Common myeloid progenitor, CD34-positive (primary cell): Measurements from ENCODE around the gene SAMD1.

Source experiments
- CTCF ChIA-PET: fragments of 350-600 bp; sonication (Branson Sonifier 250); formaldehyde crosslinking; loops from one replicate; lab custom pipeline; 2021; ENCODE audit warnings: antibody characterized with exemption; lab: Charles Lee
- POLR2A ChIA-PET: fragments of 350-600 bp; sonication (Branson Sonifier 250); formaldehyde crosslinking; loops from one replicate; lab custom pipeline; 2021; ENCODE audit warnings: antibody characterized with exemption; lab: Charles Lee
- DNase-seq, 3 donors: peaks; one replicate each; pipeline versions ENCODE4 v3.0.0 to v3.0.0-alpha.2; 2013
- H3K27ac ChIP-seq, 2 experiments: 1 replicate in 1 of 2; 2 replicates in 1 of 2; pipeline ENCODE4 v1.7.0; 2013; ENCODE audit warnings: inconsistent platforms in 2 of 2, low read length in 2 of 2, mild to moderate bottlenecking in 2 of 2, low read depth in 1 of 2, moderate library complexity in 1 of 2; ENCODE audit not compliant: severe bottlenecking in 2 of 2, insufficient read depth in 1 of 2, poor library complexity in 1 of 2
- H3K27me3 ChIP-seq, 5 experiments: replicated peaks in 2 of 5; 1 replicate in 3 of 5; 2 replicates in 2 of 5; pipeline versions ENCODE4 v1.6.1 to v1.7.0; 2013; ENCODE audit warnings: low read length in 4 of 5, mild to moderate bottlenecking in 2 of 5, moderate library complexity in 2 of 5, inconsistent platforms in 1 of 5; ENCODE audit not compliant: insufficient read depth in 5 of 5, control insufficient read depth in 4 of 5
- H3K36me3 ChIP-seq, 4 experiments: 1 replicate in 2 of 4; 2 replicates in 2 of 4; pipeline versions ENCODE4 v1.6.1 to v1.7.0; 2013; ENCODE audit warnings: low read length in 3 of 4, control low read depth in 1 of 4, mild to moderate bottlenecking in 1 of 4; ENCODE audit not compliant: control insufficient read depth in 4 of 4, insufficient read depth in 4 of 4
- H3K4me1 ChIP-seq, 4 experiments: 1 replicate in 3 of 4; 2 replicates in 1 of 4; pipeline versions ENCODE4 v1.6.1 to v1.7.1; 2013; ENCODE audit warnings: low read length in 3 of 4, mild to moderate bottlenecking in 3 of 4, control low read depth in 1 of 4, inconsistent platforms in 1 of 4, moderate library complexity in 1 of 4; ENCODE audit not compliant: control insufficient read depth in 4 of 4, insufficient read depth in 4 of 4; ENCODE audit errors: control extremely low read depth in 1 of 4
- H3K4me3 ChIP-seq, 7 experiments: 1 replicate in 4 of 7; 2 replicates in 3 of 7; pipeline versions ENCODE4 v1.5.1 to v1.7.0; 2013; ENCODE audit warnings: mild to moderate bottlenecking in 7 of 7, low read length in 6 of 7, moderate library complexity in 6 of 7, inconsistent platforms in 2 of 7, low read depth in 2 of 7, control low read depth in 1 of 7; ENCODE audit not compliant: insufficient read depth in 4 of 7, control insufficient read depth in 1 of 7; ENCODE audit errors: extremely low read depth in 1 of 7
- H3K9me3 ChIP-seq, 5 experiments: 1 replicate in 4 of 5; 2 replicates in 1 of 5; pipeline versions ENCODE4 v1.6.1 to v1.7.1; 2013; ENCODE audit warnings: low read length in 4 of 5, mild to moderate bottlenecking in 2 of 5, inconsistent platforms in 1 of 5, low read depth in 1 of 5, moderate library complexity in 1 of 5; ENCODE audit not compliant: control insufficient read depth in 4 of 5, insufficient read depth in 2 of 5; ENCODE audit errors: control extremely low read depth in 1 of 5
- whole genome bisulfite sequencing: methylation state at CpG from one replicate; pipeline ENCODE4 v1.1.5; 2013; ENCODE audit not compliant: insufficient coverage; 5-methylcytosine and 5-hydroxymethylcytosine counted together

Gene SAMD1

DNA sequence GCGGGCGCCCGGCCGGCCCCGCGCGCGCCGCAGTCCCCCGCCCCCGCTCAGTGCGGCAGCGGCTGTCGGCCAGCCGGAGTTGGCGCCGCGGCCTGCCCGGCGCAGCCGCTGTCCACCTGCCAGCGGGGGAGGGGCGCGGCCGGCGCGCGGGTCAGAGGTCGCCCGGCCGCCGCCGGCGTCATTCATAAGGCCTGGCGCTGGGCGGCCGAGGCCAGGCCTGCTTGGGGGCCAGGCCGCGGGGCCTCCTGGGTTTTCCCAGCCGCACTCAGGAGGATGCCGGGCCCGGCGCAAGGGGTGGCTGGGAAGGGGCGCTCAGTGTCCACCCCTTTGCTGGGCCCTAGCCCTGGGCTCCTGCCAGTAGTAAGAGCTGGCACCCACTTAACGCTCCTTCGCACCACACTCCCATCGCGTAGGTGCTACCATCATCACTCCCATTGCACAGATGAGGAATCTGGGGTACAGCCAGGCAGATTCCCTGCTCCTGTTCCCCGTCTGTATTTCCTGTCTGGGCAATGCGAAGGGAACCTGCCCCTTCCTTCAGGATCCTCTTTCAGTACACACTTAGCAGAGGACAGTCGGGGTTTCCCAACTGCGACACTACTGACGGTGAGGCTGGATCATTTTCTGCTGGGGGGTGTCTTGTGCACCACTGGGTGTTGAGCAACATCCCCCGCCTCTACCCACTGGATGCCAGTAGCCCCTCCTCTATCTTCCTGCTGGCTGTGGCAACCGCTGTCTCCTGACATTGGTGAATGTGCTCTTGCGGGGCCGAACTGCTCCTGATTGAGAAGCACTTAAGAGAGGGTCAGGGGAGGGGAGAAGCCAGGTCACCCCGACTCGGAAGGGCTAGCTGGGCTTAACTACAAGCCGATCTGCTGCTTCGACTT is 27.9 kb upstream of the SAMD1 start:
- Histone ChIP-seq H3K4me1 (peaks cover 7 to 54% (median 31%) of the 10 kb centered on the region in 4 experiments), H3K36me3 (peaks cover 0 to 28% (median 3%) of the 10 kb centered on the region in 4 experiments), H3K27me3 (no peaks in the 10 kb centered on the region), H3K9me3 (no peaks in the 10 kb centered on the region), H3K4me3 (peak overlapping the region; percentile 35 to 81 (median 66)), H3K27ac (peak overlapping the region; percentile 54 to 88)
- CTCF ChIA-PET = interaction anchor here (1.2 to 1.7 kb wide), 2 partner anchors 18 to 45 kb away, joined by 5 to 7 read pairs; partner anchors contain the start of genes ASF1B and MISP3
- POLR2A ChIA-PET = interaction anchor here (0.6 to 1.0 kb wide), 3 partner anchors 27 to 899 kb away, joined by 3 to 4 read pairs (median 4); partner anchors contain the start of gene DNAJB1
- 0% methylated on average over 54 of the region's 61 CpGs for WGBS
- peak; percentile 62 to 90 (median 88) for DNase-seq

DNA sequence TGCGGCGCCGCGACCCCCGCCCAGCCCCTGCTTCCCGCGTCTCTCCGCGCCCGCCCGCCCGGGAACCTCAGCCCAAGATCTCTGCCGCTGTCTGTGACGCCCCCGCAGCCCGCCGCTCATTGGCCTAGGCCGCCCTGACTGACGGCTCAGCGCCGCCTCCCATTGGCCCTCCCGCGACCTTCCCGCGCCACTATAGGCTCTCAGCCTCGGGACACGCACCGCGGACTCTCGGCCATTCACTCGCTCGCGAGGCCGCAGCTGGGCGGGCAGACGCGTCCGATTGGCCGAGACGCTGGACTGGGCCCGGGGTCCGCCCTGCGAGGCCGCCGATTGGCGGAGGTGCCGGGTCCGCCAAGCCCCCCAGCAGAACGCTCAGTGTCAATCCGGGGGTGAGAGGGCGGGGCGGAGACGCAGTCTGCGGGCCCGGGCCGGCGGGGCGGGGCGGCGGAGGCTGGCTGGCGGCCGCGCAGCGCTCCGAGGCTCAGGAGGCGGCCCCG is 27.2 kb upstream of the SAMD1 start, which contains the start of gene PRKACA:
PRKACA (minus strand) TSS at position 95 of the 497 bp plus-strand sequence. CDS start 215 bp downstream, outside the sequence.
- WGBS = under 1% methylated on average over 61 of the region's 67 CpGs
- POLR2A ChIA-PET = interaction anchor here (0.6 to 1.0 kb wide), 3 partner anchors 26 to 900 kb away, joined by 3 to 4 read pairs (median 4); partner anchors contain the start of gene DNAJB1

DNA sequence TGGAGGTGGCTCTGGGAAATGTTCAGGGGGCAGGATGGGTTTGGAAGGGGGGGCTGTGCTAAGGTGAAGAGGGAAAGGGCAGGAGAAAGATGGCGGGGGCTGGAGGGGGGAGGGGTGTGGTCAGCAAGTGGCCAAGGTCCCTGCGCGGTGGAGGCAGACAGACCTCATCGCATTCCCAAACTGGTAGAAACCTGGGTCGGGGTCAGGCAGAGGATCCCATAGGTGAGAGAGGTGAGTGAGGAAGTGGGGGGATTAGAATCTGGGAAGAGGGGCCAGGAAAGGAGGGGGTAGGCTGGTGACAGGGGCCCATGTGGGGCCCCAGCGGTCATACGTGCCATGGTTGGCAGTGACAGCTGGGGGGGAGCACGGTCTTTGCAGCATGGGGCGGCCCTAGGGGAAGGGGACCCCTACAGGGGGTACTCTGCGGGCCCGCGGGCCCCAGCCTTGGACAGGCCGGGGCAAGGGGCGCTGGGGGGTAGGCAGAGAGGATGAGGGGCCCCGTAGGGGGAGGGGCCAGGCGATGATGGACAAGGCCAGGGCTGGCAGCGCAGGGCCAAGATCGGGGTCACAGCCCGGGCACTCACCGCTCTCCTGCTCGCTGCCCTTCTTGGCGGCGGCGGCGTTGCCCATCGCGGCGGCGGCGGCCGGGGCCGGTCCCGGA is 26.5 kb upstream of the SAMD1 start:
- Histone ChIP-seq H3K4me1 (peaks cover 7 to 67% (median 31%) of the 10 kb centered on the region in 4 experiments), H3K4me3 (peak overlapping the region; percentile 60 to 86 (median 73)), H3K27me3 (no peaks in the 10 kb centered on the region), H3K9me3 (no peaks in the 10 kb centered on the region), H3K27ac (peak overlapping the region in 1 of 2 experiments; percentile 61), H3K36me3 (peaks cover 0 to 20% (median 2%) of the 10 kb centered on the region in 4 experiments)
- DNase-seq = peak in 2 of 3 donors; percentile 25 to 39
- ChIA-PET CTCF (interaction anchor here (1.2 to 4.5 kb wide), 3 partner anchors 14 to 44 kb away, joined by 5 to 30 read pairs (median 22); partner anchors contain the start of genes ASF1B and MISP3), POLR2A (interaction anchor here (1.0 kb wide), 2 partner anchors 25 to 401 kb away, joined by 3 to 4 read pairs; partner anchors contain the start of gene DNAJB1)
- WGBS = 0% methylated on average over 29 of the region's 33 CpGs

More for the DNA sequence above, 27.2 kb upstream of the SAMD1 start, which contains the start of gene PRKACA:
- H3K36me3 ChIP-seq = peaks cover 0 to 23% (median 2%) of the 10 kb centered on the region in 4 experiments
- CTCF ChIA-PET = interaction anchor here (1.2 to 4.5 kb wide), 2 partner anchors 18 to 44 kb away, joined by 5 to 30 read pairs; partner anchors contain the start of genes ASF1B and MISP3
- peaks cover 7 to 61% (median 31%) of the 10 kb centered on the region in 4 experiments for H3K4me1 ChIP-seq
- H3K27ac ChIP-seq = peak within 1 kb of the TSS; percentile 54 to 88
- no peaks in the 10 kb centered on the region for H3K9me3 ChIP-seq
- H3K4me3 ChIP-seq = peak within 1 kb of the TSS; percentile 61 to 86 (median 73)
- no peaks in the 10 kb centered on the region for H3K27me3 ChIP-seq
- peak; percentile 99 for DNase-seq

DNA sequence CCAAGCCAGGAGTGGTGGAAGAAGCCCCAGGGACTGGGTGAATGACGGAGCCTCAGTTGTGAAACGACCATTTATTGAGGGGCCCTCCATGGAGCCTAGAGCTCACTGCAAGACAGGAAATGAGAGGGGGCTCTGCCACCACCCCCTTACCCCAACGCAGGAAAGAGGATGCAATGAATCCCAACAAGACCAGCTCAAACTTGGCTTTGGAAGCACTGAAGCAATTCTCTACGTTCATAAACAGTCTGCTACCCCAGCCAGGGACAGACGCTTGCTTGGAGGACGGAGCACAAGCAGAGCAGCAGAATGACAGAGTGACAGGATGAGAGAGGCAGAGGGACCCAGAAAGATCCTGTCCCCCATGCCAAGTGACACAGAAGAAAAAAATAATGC is 26.0 kb upstream of the SAMD1 start:
- peaks cover 0 to 18% (median 2%) of the 10 kb centered on the region in 4 experiments for H3K36me3 ChIP-seq
- H3K4me1 ChIP-seq = peaks cover 7 to 67% (median 31%) of the 10 kb centered on the region in 4 experiments
- no peaks in the 10 kb centered on the region for H3K9me3 ChIP-seq
- WGBS = 64% methylated on average over 4 of the region's 6 CpGs
- CTCF ChIA-PET = interaction anchor here (1.1 to 4.5 kb wide), 7 partner anchors 14 to 36 kb away, joined by 4 to 30 read pairs (median 15); partner anchors contain the start of gene ASF1B
- H3K27ac ChIP-seq = peak overlapping the region in 1 of 2 experiments; percentile 61
- peak overlapping the region in 5 of 7 experiments; percentile 60 to 86 (median 76) for H3K4me3 ChIP-seq
- DNase-seq = no peak
- no peaks in the 10 kb centered on the region for H3K27me3 ChIP-seq
- POLR2A ChIA-PET = no interaction called here

DNA sequence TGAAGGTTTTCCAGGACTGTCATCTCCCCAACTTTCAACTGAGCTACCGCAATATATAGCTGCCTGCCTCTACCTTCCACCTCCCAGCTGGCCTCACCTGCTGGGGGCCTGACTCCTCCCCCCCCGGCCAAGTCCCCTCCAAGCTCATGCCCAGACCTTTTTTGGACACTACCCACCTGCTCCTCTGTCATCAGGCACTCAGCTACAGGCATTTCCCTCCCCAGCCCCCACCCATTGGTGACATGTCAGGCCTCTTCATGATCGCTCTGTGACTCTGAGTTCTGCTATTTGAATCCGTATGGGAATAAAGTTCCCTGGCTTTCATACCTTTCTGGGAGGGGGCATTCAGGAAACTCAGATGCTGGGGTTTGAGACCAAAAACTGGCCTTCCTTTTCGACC is 25.2 kb upstream of the SAMD1 start:
- CTCF ChIA-PET = interaction anchor here (0.8 to 4.5 kb wide), 18 partner anchors 9 to 243 kb away, joined by 3 to 30 read pairs (median 4); partner anchors contain the start of genes ASF1B, IL27RA and MISP3
- 100% methylated on average over 5 of the region's 5 CpGs for WGBS
- H3K27ac ChIP-seq = no peak overlapping the region
- DNase-seq = no peak
- H3K36me3 ChIP-seq = peaks cover 0 to 12% (median 0%) of the 10 kb centered on the region in 4 experiments
- no peaks in the 10 kb centered on the region for H3K9me3 ChIP-seq
- H3K4me3 ChIP-seq = no peak overlapping the region
- POLR2A ChIA-PET = interaction anchor here (0.6 kb wide), 1 partner anchor 284 kb away, joined by 3 read pairs; no protein-coding TSS in a partner anchor
- H3K4me1 ChIP-seq = peaks cover 7 to 67% (median 31%) of the 10 kb centered on the region in 4 experiments
- H3K27me3 ChIP-seq = no peaks in the 10 kb centered on the region

DNA sequence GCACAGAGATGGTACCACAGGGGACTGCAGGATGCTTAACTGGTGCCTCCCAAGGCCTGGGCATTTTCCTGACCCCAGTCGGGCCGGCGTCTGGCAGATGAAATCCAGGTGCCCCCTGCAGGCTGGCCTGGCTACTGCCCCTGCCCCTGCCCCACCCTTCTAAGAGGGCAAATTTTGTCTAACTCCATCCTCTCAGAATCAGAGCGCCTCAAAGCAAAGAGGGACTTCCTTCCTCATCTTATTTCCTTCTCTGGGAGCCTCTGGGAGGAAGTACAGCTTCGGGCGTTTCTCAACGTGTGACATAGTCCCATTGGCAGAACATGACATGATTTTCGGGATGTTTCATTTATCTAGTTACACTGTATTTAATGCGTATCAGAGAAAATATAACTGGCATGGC is 24.3 kb upstream of the SAMD1 start:
- Histone ChIP-seq H3K27me3 (no peaks in the 10 kb centered on the region), H3K4me3 (no peak overlapping the region), H3K9me3 (no peaks in the 10 kb centered on the region), H3K4me1 (peaks cover 7 to 66% (median 31%) of the 10 kb centered on the region in 4 experiments), H3K36me3 (peaks cover 0 to 4% (median 0%) of the 10 kb centered on the region in 4 experiments), H3K27ac (no peak overlapping the region)
- WGBS = 0% methylated on average over 5 of the region's 9 CpGs
- ChIA-PET CTCF (interaction anchor here (0.6 to 4.5 kb wide), 23 partner anchors 9 to 242 kb away, joined by 3 to 30 read pairs (median 5); partner anchors contain the start of genes ASF1B, IL27RA and MISP3), POLR2A (interaction anchor here (0.6 kb wide), 1 partner anchor 285 kb away, joined by 3 read pairs; no protein-coding TSS in a partner anchor)
- peak; percentile 71 to 75 (median 72) for DNase-seq
